ENCODE data around the gene ACTR8.

DNA sequence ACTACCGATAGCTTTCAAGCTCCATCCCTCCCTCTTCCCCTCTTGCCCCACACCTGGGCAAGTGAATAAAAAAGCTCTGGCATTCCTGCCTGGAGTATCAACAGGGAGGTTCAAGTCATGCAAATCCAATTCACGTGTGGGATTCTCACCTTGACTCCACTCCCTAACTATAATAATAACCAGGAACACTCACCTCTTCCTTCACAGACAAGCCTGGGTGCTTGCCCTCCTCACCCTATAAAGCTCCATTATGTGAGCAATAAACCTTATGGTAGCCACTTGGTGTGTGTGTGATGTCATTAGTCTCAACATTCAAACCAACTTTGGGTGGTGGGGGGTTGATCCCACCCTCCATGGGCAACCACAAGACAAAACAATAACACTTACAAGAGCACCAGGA lies 52.3 kb downstream of the ACTR8 start:
- TF ChIP-seq, protein P1, sequence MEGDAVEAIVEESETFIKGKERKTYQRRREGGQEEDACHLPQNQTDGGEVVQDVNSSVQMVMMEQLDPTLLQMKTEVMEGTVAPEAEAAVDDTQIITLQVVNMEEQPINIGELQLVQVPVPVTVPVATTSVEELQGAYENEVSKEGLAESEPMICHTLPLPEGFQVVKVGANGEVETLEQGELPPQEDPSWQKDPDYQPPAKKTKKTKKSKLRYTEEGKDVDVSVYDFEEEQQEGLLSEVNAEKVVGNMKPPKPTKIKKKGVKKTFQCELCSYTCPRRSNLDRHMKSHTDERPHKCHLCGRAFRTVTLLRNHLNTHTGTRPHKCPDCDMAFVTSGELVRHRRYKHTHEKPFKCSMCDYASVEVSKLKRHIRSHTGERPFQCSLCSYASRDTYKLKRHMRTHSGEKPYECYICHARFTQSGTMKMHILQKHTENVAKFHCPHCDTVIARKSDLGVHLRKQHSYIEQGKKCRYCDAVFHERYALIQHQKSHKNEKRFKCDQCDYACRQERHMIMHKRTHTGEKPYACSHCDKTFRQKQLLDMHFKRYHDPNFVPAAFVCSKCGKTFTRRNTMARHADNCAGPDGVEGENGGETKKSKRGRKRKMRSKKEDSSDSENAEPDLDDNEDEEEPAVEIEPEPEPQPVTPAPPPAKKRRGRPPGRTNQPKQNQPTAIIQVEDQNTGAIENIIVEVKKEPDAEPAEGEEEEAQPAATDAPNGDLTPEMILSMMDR (IDR thresholded peaks at IDR 0.05) = no peak
- TF ChIP-seq ZNF138 (CRISPR knock-in tag; conservative IDR thresholded peaks at IDR 0.05) (no peak), CREM (CRISPR knock-in tag; IDR thresholded peaks at IDR 0.05) (no peak), ZNF121 (CRISPR knock-in tag; IDR thresholded peaks at IDR 0.05) (no peak), FOXK1 (CRISPR knock-in tag; IDR thresholded peaks at IDR 0.05) (no peak), EMX1 (CRISPR knock-in tag; IDR thresholded peaks at IDR 0.05) (no peak)
- TF ChIP-seq, protein P2, sequence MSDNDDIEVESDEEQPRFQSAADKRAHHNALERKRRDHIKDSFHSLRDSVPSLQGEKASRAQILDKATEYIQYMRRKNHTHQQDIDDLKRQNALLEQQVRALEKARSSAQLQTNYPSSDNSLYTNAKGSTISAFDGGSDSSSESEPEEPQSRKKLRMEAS (CRISPR knock-in tag; IDR thresholded peaks at IDR 0.05) = no peak
- TF ChIP-seq, protein P3, sequence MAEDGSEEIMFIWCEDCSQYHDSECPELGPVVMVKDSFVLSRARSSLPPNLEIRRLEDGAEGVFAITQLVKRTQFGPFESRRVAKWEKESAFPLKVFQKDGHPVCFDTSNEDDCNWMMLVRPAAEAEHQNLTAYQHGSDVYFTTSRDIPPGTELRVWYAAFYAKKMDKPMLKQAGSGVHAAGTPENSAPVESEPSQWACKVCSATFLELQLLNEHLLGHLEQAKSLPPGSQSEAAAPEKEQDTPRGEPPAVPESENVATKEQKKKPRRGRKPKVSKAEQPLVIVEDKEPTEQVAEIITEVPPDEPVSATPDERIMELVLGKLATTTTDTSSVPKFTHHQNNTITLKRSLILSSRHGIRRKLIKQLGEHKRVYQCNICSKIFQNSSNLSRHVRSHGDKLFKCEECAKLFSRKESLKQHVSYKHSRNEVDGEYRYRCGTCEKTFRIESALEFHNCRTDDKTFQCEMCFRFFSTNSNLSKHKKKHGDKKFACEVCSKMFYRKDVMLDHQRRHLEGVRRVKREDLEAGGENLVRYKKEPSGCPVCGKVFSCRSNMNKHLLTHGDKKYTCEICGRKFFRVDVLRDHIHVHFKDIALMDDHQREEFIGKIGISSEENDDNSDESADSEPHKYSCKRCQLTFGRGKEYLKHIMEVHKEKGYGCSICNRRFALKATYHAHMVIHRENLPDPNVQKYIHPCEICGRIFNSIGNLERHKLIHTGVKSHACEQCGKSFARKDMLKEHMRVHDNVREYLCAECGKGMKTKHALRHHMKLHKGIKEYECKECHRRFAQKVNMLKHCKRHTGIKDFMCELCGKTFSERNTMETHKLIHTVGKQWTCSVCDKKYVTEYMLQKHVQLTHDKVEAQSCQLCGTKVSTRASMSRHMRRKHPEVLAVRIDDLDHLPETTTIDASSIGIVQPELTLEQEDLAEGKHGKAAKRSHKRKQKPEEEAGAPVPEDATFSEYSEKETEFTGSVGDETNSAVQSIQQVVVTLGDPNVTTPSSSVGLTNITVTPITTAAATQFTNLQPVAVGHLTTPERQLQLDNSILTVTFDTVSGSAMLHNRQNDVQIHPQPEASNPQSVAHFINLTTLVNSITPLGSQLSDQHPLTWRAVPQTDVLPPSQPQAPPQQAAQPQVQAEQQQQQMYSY (CRISPR knock-in tag; IDR thresholded peaks at IDR 0.05) = no peak
- TF ChIP-seq, protein P4, sequence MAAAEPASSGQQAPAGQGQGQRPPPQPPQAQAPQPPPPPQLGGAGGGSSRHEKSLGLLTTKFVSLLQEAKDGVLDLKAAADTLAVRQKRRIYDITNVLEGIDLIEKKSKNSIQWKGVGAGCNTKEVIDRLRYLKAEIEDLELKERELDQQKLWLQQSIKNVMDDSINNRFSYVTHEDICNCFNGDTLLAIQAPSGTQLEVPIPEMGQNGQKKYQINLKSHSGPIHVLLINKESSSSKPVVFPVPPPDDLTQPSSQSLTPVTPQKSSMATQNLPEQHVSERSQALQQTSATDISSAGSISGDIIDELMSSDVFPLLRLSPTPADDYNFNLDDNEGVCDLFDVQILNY (CRISPR knock-in tag; IDR thresholded peaks at IDR 0.05) = no peak
- TF ChIP-seq, protein P5, sequence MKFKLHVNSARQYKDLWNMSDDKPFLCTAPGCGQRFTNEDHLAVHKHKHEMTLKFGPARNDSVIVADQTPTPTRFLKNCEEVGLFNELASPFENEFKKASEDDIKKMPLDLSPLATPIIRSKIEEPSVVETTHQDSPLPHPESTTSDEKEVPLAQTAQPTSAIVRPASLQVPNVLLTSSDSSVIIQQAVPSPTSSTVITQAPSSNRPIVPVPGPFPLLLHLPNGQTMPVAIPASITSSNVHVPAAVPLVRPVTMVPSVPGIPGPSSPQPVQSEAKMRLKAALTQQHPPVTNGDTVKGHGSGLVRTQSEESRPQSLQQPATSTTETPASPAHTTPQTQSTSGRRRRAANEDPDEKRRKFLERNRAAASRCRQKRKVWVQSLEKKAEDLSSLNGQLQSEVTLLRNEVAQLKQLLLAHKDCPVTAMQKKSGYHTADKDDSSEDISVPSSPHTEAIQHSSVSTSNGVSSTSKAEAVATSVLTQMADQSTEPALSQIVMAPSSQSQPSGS (CRISPR knock-in tag; IDR thresholded peaks at IDR 0.05; ENCODE audit: borderline replicate concordance, low read depth) = no peak
- TF ChIP-seq, protein P6, sequence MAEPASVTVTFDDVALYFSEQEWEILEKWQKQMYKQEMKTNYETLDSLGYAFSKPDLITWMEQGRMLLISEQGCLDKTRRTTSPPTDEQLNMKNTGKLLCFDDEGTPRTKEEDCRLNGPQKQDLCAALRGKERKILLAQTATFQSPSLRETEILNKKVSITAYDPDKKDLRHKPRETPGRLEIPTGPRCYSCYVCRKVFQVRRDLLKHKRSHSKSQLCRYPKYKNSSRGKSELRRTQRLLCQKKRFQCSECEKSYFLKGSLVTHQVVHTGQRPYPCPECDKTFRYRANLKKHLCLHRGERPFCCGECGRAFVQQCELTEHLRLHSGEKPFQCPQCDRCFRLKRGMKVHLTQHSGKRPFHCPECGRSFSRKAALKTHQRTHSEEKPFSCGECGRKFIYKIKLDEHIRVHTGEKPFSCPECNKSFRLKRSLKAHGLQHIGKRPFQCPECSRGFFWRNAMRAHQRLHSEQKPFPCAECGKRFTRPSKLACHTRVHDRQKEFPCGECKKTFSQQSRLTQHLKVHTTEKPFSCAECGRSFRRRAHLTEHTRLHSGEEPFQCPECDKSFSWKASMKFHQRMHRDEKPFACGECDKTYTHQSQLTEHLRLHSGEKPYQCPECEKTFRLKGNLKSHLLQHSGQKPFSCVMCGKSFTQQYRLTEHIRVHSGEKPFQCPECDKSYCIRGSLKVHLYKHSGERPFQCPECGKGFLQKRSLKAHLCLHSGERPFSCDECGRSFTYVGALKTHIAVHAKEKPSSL (CRISPR knock-in tag; conservative IDR thresholded peaks at IDR 0.05) = no peak
- TF ChIP-seq, protein P7, sequence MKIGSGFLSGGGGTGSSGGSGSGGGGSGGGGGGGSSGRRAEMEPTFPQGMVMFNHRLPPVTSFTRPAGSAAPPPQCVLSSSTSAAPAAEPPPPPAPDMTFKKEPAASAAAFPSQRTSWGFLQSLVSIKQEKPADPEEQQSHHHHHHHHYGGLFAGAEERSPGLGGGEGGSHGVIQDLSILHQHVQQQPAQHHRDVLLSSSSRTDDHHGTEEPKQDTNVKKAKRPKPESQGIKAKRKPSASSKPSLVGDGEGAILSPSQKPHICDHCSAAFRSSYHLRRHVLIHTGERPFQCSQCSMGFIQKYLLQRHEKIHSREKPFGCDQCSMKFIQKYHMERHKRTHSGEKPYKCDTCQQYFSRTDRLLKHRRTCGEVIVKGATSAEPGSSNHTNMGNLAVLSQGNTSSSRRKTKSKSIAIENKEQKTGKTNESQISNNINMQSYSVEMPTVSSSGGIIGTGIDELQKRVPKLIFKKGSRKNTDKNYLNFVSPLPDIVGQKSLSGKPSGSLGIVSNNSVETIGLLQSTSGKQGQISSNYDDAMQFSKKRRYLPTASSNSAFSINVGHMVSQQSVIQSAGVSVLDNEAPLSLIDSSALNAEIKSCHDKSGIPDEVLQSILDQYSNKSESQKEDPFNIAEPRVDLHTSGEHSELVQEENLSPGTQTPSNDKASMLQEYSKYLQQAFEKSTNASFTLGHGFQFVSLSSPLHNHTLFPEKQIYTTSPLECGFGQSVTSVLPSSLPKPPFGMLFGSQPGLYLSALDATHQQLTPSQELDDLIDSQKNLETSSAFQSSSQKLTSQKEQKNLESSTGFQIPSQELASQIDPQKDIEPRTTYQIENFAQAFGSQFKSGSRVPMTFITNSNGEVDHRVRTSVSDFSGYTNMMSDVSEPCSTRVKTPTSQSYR (CRISPR knock-in tag; IDR thresholded peaks at IDR 0.05) = no peak

Measured in WTC11 (cell line).